PC-3 (cell line): ENCODE data around the gene TEX51.

Experiments
- CTCF ChIP-seq: fragments of 300-600 bp; sonication (generic); conservative IDR thresholded peaks from 2 replicates; pipeline ENCODE4 v1.5.1; 2017; ENCODE audit warnings: antibody characterized with exemption, low read depth, mild to moderate bottlenecking, low read length
- EZH2phosphoT487 ChIP-seq: fragments of 300-600 bp; sonication (generic); IDR thresholded peaks from 2 replicates; pipeline ENCODE4 v1.6.1; 2018; ENCODE audit warnings: mild to moderate bottlenecking, antibody characterized with exemption, low read length, borderline replicate concordance

GRCh38 chr2:126909781-126910180 lies 11.1 kb downstream of the TEX51 start:
- TF ChIP-seq CTCF (no peak), EZH2phosphoT487 (no peak)
